Stimulated activated CD4-positive, alpha-beta T cell treated with anti-CD3 and anti-CD28 coated beads, Interleukin-4, amount 100 ng/mL, for 1 hour (primary cell): ENCODE results near the gene TAF12.
A peak's percentile ranks its signal among the peaks of the same experiment; 100 is the strongest.
"Not testable (repeated sequence)": the region's sequence is repeated elsewhere in the genome, so short reads cannot be mapped to it uniquely, and the experiment has no call there.

ENCODE experiments used
- DNase-seq: peaks from one replicate; pipeline ENCODE4 v3.0.0-alpha.2; 2020

Gene TAF12

GRCh38 chr1:28642847-28643635, at the start of gene TAF12:
TAF12 (minus strand) TSS chr1:28643067; CDS start chr1:28622081, 20,986 bp downstream.
- DNase-seq, result peak; percentile 90

- not testable (repeated sequence) for DNase-seq
These were observed 48.8 kb upstream of the TAF12 start for GRCh38 chr1:28691627-28692026.

- DNase-seq, result no peak
These were observed 42.1 kb upstream of the TAF12 start for GRCh38 chr1:28684937-28685336.

- DNase-seq, result no peak
These were observed 40.0 kb upstream of the TAF12 start for GRCh38 chr1:28682840-28683239.

GRCh38 chr1:28680151-28680550, 37.3 kb upstream of the TAF12 start:
- DNase-seq, result no peak

- no peak for DNase-seq
These were observed 33.0 kb upstream of the TAF12 start for GRCh38 chr1:28675924-28676257.

- DNase-seq, result not testable (repeated sequence)
These were observed 30.1 kb upstream of the TAF12 start for GRCh38 chr1:28672971-28673370.

- no peak for DNase-seq
These were observed 28.4 kb upstream of the TAF12 start for GRCh38 chr1:28671254-28671780.

- peak; percentile 77 for DNase-seq
These were observed 26.3 kb upstream of the TAF12 start for GRCh38 chr1:28668956-28669723.

GRCh38 chr1:28668191-28668955, 25.5 kb upstream of the TAF12 start, which contains the start of gene GMEB1:
GMEB1 (plus strand) TSS chr1:28668784; CDS start chr1:28683613, 14,829 bp downstream.
- peak; percentile 86 for DNase-seq

- no peak for DNase-seq
These were observed 23.9 kb upstream of the TAF12 start for GRCh38 chr1:28666806-28667205.

- DNase-seq, result no peak
These were observed 21.1 kb upstream of the TAF12 start for GRCh38 chr1:28663871-28664470.

- no peak for DNase-seq
These were observed 13.5 kb upstream of the TAF12 start for GRCh38 chr1:28656335-28656734.

GRCh38 chr1:28655448-28656311, 12.8 kb upstream of the TAF12 start:
- not testable (repeated sequence) for DNase-seq

- not testable (repeated sequence) for DNase-seq
These were observed 11.0 kb upstream of the TAF12 start for GRCh38 chr1:28653870-28654269.

GRCh38 chr1:28653063-28653462, 10.2 kb upstream of the TAF12 start:
- not testable (repeated sequence) for DNase-seq

- DNase-seq, result peak; percentile 85
These were observed 5.8 kb upstream of the TAF12 start, which contains the start of gene RNU11 for GRCh38 chr1:28648474-28649198. RNU11 (plus strand) TSS chr1:28648600.

GRCh38 chr1:28648008-28648473, 5.2 kb upstream of the TAF12 start:
- peak; percentile 84 for DNase-seq

GRCh38 chr1:28646040-28646439, 3.2 kb upstream of the TAF12 start:
- DNase-seq, result no peak

- DNase-seq, result not testable (repeated sequence)
These were observed 2.5 kb upstream of the TAF12 start for GRCh38 chr1:28645406-28645805.

GRCh38 chr1:28644494-28644893, 1.6 kb upstream of the TAF12 start:
- DNase-seq, result no peak
